WTC11 (cell line): ENCODE results near the gene ADAMTSL5. TPM values are rescaled to one million over a fixed set of nuclear protein-coding genes. Genes with fewer than 3 reads are reported as not detected.
A peak's percentile ranks its signal among the peaks of the same experiment; 100 is the strongest.

ENCODE experiments used
- ATAC-seq: fragments of 200-7000 bp; cut with Tn5 transposase; 2 replicates; pipeline ENCODE4 v1.10.0; 2021; ENCODE audit warnings: mild to moderate bottlenecking, moderate library complexity
- CTCF ChIA-PET: fragments of 300-600 bp; sonication (Branson Sonifier 250); formaldehyde crosslinking; loops from one replicate; lab custom pipeline; 2021; ENCODE audit warnings: antibody characterized with exemption; lab: Charles Lee
- POLR2A ChIA-PET: fragments of 350-600 bp; sonication (Branson Sonifier 250); formaldehyde crosslinking; loops from one replicate; lab custom pipeline; 2021; ENCODE audit warnings: antibody characterized with exemption; lab: Charles Lee
- DNase-seq: peaks from one replicate; pipeline ENCODE4 v3.0.0; 2021; ENCODE audit warnings: low spot score
- H3K27ac Mint-ChIP-seq: 2 replicates; pipeline ENCODE4 v1.8.0; 2021; ENCODE audit warnings: mixed read lengths
- H3K27me3 Mint-ChIP-seq: 2 replicates; pipeline ENCODE4 v1.8.0; 2021; ENCODE audit warnings: low read depth, mild to moderate bottlenecking, moderate library complexity, mixed read lengths
- H3K36me3 Mint-ChIP-seq: 2 replicates; pipeline ENCODE4 v1.8.0; 2021; ENCODE audit warnings: mixed read lengths
- H3K4me1 Mint-ChIP-seq: 2 replicates; pipeline ENCODE4 v1.8.0; 2022; ENCODE audit warnings: mixed read lengths
- H3K4me3 Mint-ChIP-seq: 2 replicates; pipeline ENCODE4 v1.8.0; 2021; ENCODE audit warnings: mild to moderate bottlenecking, moderate library complexity, mixed read lengths
- H3K9me3 Mint-ChIP-seq: 2 replicates; pipeline ENCODE4 v1.8.0; 2021; ENCODE audit warnings: mixed read lengths
- ATF1 ChIP-seq: sonication (generic); formaldehyde crosslinking; IDR thresholded peaks from 2 replicates; pipeline ENCODE4 v1.8.1; 2023; ENCODE audit warnings: mild to moderate bottlenecking, moderate library complexity, missing genetic modification reagents
- CBFB ChIP-seq: sonication (generic); formaldehyde crosslinking; IDR thresholded peaks from 2 replicates; pipeline ENCODE4 v1.8.1; 2022; ENCODE audit warnings: mild to moderate bottlenecking, low read depth, missing genetic modification reagents
- CREM ChIP-seq: sonication (generic); formaldehyde crosslinking; IDR thresholded peaks from 2 replicates; pipeline ENCODE4 v1.8.1; 2022; ENCODE audit warnings: mild to moderate bottlenecking, missing genetic modification reagents, moderate library complexity
- GTF2I ChIP-seq: fragments of 250-450 bp; sonication (Bioruptor Pico); conservative IDR thresholded peaks from 2 replicates; pipeline ENCODE4 v1.4.0; 2021; ENCODE audit warnings: mild to moderate bottlenecking
- JAZF1 ChIP-seq: fragments of 250-450 bp; sonication (Bioruptor Pico); IDR thresholded peaks from 2 replicates; pipeline ENCODE4 v1.9.0; 2021; ENCODE audit warnings: moderate library complexity, mild to moderate bottlenecking, inconsistent platforms
- PRRX2 ChIP-seq: fragments of 250-450 bp; sonication (Bioruptor Pico); IDR thresholded peaks from 2 replicates; pipeline ENCODE4 v1.8.0; 2021; ENCODE audit warnings: mild to moderate bottlenecking
- RORB ChIP-seq: fragments of 250-450 bp; sonication (Bioruptor Pico); IDR thresholded peaks from 2 replicates; pipeline ENCODE4 v1.9.0; 2021; ENCODE audit warnings: mild to moderate bottlenecking
- SMAD3 ChIP-seq: sonication (generic); formaldehyde crosslinking; IDR thresholded peaks from 2 replicates; pipeline ENCODE4 v1.8.0; 2022; ENCODE audit warnings: missing genetic modification reagents, mild to moderate bottlenecking, borderline replicate concordance
- SMAD4 ChIP-seq: sonication (generic); formaldehyde crosslinking; IDR thresholded peaks from 2 replicates; pipeline ENCODE4 v1.8.0; 2022; ENCODE audit warnings: mild to moderate bottlenecking, missing genetic modification reagents
- TEAD1 ChIP-seq: sonication (generic); formaldehyde crosslinking; IDR thresholded peaks from 2 replicates; pipeline ENCODE4 v1.8.0; 2022; ENCODE audit warnings: mild to moderate bottlenecking, missing genetic modification reagents
- TP53 ChIP-seq: sonication (generic); formaldehyde crosslinking; IDR thresholded peaks from 2 replicates; pipeline ENCODE4 v1.8.1; 2023; ENCODE audit warnings: mild to moderate bottlenecking, missing genetic modification reagents
- ZNF121 ChIP-seq: sonication (generic); formaldehyde crosslinking; IDR thresholded peaks from 2 replicates; pipeline ENCODE4 v1.8.0; 2023; ENCODE audit warnings: missing genetic modification reagents
- total RNA-seq: library from RNA; stranded (reverse); gene quantifications from 3 replicates; pipeline ENCODE4 v1.2.3, GENCODE V29; 2021
- TF ChIP-seq, protein P1 (sequence below): fragments of 250-450 bp; sonication (Bioruptor Pico); IDR thresholded peaks from 2 replicates; pipeline ENCODE4 v1.9.0; 2021; ENCODE audit warnings: moderate library complexity, mild to moderate bottlenecking, inconsistent platforms, borderline replicate concordance
- TF ChIP-seq, protein P2 (sequence below): sonication (generic); formaldehyde crosslinking; IDR thresholded peaks from 2 replicates; pipeline ENCODE4 v1.8.0; 2022; ENCODE audit warnings: mild to moderate bottlenecking, missing genetic modification reagents
- TF ChIP-seq, protein P3 (sequence below): sonication (generic); formaldehyde crosslinking; IDR thresholded peaks from 2 replicates; pipeline ENCODE4 v1.8.0; 2023; ENCODE audit warnings: missing genetic modification reagents
- TF ChIP-seq, protein P4 (sequence below): sonication (generic); formaldehyde crosslinking; IDR thresholded peaks from 2 replicates; pipeline ENCODE4 v1.8.1; 2023; ENCODE audit warnings: mild to moderate bottlenecking, missing genetic modification reagents
- TF ChIP-seq, protein P5 (sequence below): fragments of 250-450 bp; sonication (Bioruptor Pico); IDR thresholded peaks from 2 replicates; pipeline ENCODE4 v1.8.0; 2021; ENCODE audit warnings: mild to moderate bottlenecking
- TF ChIP-seq, protein P6 (sequence below): fragments of 250-450 bp; sonication (Bioruptor Pico); IDR thresholded peaks from 2 replicates; pipeline ENCODE4 v2.1.2; 2022; ENCODE audit warnings: mild to moderate bottlenecking, moderate library complexity
- TF ChIP-seq, protein P7 (sequence below): sonication (generic); formaldehyde crosslinking; IDR thresholded peaks from 2 replicates; pipeline ENCODE4 v1.8.1; 2023; ENCODE audit warnings: mild to moderate bottlenecking, moderate library complexity, missing genetic modification reagents
- TF ChIP-seq, protein P8 (sequence below): sonication (generic); formaldehyde crosslinking; IDR thresholded peaks from 2 replicates; pipeline ENCODE4 v1.8.1; 2022; ENCODE audit warnings: low read depth, mild to moderate bottlenecking, moderate library complexity, missing genetic modification reagents, borderline replicate concordance
- TF ChIP-seq, protein P9 (sequence below): sonication (generic); formaldehyde crosslinking; IDR thresholded peaks from 2 replicates; pipeline ENCODE4 v1.8.0; 2022; ENCODE audit warnings: mild to moderate bottlenecking, missing genetic modification reagents
- TF ChIP-seq, protein P10 (sequence below): fragments of 250-450 bp; sonication (Bioruptor Pico); conservative IDR thresholded peaks from 2 replicates; pipeline ENCODE4 v1.9.0; 2021; ENCODE audit warnings: mild to moderate bottlenecking

The ADAMTSL5 gene
- total RNA-seq, 1 experiment from 2014 or later: 1.5 TPM

DNA sequence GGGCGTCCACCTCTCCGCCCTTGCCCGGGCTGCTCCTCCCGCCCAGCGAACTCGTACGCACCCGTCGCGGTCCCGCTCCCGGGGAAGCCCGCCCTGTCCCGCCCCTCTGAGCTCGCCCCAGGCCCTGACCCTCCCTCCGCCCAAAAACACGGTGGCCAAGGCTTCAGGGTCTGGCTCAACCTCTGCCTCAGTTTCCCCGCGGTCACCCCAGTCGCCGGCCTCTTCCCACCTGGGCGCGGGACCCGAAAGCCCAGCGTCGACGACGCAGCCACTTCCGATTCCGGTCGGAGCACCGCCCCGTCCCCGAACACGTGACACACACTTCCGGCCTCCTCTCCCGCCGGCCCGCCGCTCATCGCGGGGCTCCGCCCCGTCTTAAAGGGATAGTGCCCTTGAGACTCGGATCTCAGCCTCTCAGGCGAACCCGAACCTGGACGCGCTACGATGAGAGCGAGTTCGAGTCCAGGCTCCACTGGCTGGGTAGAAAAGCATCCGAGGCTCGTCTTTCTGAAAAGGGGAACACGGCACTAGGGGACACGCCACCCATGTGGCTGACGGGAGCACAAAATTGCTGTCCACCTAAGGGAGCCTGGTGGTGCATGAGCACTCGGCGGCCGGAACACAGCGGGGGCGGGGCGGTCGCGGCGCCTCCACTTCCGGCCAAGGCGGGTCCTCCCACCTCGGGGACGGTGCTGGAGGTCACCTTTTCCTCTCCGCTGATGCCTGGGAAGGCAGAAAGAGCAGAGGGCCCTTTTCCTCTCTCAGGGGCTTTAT, 33.7 kb downstream of the ADAMTSL5 start, which contains the start of gene C19orf25:
TSS of gene C19orf25 (minus strand) at position 282 of the 774 bp plus-strand sequence. CDS start 312 bp downstream, outside the sequence.
- CTCF ChIA-PET: interaction anchor here (0.6 kb wide), 2 partner anchors 34 to 282 kb away, joined by 4 to 6 read pairs; no protein-coding TSS in a partner anchor
- POLR2A ChIA-PET: no interaction called here
- peak; percentile 80 for ATAC-seq
- Mint-ChIP-seq H3K27me3 (no peaks in the 10 kb centered on the region; the same call in 1 of the 2 replicates), H3K9me3 (no peaks in the 10 kb centered on the region), H3K4me3 (peak within 1 kb of the TSS; percentile 94), H3K27ac (peak within 1 kb of the TSS; percentile 98), H3K4me1 (peaks cover 7% of the 10 kb centered on the region; the same call in 1 of the 2 replicates), H3K36me3 (peaks cover 4% of the 10 kb centered on the region)
- DNase-seq: peak; percentile 95
- TF ChIP-seq ZNF121: no peak
- 0 out of 2 replicates have a peak, but pooled peaks have one; percentile 31 for TF ChIP-seq TP53
- TF ChIP-seq, protein P1, sequence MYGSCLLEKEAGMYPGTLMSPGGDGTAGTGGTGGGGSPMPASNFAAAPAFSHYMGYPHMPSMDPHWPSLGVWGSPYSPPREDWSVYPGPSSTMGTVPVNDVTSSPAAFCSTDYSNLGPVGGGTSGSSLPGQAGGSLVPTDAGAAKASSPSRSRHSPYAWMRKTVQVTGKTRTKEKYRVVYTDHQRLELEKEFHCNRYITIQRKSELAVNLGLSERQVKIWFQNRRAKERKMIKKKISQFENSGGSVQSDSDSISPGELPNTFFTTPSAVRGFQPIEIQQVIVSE (CRISPR knock-in tag): no peak
- no peak for TF ChIP-seq RORB (CRISPR knock-in tag)
- no peak for TF ChIP-seq TEAD1 (CRISPR knock-in tag)
- TF ChIP-seq, protein P2, sequence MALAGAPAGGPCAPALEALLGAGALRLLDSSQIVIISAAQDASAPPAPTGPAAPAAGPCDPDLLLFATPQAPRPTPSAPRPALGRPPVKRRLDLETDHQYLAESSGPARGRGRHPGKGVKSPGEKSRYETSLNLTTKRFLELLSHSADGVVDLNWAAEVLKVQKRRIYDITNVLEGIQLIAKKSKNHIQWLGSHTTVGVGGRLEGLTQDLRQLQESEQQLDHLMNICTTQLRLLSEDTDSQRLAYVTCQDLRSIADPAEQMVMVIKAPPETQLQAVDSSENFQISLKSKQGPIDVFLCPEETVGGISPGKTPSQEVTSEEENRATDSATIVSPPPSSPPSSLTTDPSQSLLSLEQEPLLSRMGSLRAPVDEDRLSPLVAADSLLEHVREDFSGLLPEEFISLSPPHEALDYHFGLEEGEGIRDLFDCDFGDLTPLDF (CRISPR knock-in tag): no peak
- TF ChIP-seq, protein P3, sequence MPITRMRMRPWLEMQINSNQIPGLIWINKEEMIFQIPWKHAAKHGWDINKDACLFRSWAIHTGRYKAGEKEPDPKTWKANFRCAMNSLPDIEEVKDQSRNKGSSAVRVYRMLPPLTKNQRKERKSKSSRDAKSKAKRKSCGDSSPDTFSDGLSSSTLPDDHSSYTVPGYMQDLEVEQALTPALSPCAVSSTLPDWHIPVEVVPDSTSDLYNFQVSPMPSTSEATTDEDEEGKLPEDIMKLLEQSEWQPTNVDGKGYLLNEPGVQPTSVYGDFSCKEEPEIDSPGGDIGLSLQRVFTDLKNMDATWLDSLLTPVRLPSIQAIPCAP: no peak
- TF ChIP-seq JAZF1 (CRISPR knock-in tag): no peak
- TF ChIP-seq, protein P4, sequence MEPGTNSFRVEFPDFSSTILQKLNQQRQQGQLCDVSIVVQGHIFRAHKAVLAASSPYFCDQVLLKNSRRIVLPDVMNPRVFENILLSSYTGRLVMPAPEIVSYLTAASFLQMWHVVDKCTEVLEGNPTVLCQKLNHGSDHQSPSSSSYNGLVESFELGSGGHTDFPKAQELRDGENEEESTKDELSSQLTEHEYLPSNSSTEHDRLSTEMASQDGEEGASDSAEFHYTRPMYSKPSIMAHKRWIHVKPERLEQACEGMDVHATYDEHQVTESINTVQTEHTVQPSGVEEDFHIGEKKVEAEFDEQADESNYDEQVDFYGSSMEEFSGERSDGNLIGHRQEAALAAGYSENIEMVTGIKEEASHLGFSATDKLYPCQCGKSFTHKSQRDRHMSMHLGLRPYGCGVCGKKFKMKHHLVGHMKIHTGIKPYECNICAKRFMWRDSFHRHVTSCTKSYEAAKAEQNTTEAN (CRISPR knock-in tag): no peak
- TF ChIP-seq, protein P5, sequence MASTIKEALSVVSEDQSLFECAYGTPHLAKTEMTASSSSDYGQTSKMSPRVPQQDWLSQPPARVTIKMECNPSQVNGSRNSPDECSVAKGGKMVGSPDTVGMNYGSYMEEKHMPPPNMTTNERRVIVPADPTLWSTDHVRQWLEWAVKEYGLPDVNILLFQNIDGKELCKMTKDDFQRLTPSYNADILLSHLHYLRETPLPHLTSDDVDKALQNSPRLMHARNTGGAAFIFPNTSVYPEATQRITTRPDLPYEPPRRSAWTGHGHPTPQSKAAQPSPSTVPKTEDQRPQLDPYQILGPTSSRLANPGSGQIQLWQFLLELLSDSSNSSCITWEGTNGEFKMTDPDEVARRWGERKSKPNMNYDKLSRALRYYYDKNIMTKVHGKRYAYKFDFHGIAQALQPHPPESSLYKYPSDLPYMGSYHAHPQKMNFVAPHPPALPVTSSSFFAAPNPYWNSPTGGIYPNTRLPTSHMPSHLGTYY (CRISPR knock-in tag): no peak
- TF ChIP-seq, protein P6, sequence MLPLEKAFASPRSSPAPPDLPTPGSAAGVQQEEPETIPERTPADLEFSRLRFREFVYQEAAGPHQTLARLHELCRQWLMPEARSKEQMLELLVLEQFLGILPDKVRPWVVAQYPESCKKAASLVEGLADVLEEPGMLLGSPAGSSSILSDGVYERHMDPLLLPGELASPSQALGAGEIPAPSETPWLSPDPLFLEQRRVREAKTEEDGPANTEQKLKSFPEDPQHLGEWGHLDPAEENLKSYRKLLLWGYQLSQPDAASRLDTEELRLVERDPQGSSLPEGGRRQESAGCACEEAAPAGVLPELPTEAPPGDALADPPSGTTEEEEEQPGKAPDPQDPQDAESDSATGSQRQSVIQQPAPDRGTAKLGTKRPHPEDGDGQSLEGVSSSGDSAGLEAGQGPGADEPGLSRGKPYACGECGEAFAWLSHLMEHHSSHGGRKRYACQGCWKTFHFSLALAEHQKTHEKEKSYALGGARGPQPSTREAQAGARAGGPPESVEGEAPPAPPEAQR (CRISPR knock-in tag): no peak
- TF ChIP-seq ATF1 (CRISPR knock-in tag): 0 out of 2 replicates have a peak, but pooled peaks have one; percentile 48
- no peak for TF ChIP-seq SMAD4 (CRISPR knock-in tag)
- TF ChIP-seq, protein P7, sequence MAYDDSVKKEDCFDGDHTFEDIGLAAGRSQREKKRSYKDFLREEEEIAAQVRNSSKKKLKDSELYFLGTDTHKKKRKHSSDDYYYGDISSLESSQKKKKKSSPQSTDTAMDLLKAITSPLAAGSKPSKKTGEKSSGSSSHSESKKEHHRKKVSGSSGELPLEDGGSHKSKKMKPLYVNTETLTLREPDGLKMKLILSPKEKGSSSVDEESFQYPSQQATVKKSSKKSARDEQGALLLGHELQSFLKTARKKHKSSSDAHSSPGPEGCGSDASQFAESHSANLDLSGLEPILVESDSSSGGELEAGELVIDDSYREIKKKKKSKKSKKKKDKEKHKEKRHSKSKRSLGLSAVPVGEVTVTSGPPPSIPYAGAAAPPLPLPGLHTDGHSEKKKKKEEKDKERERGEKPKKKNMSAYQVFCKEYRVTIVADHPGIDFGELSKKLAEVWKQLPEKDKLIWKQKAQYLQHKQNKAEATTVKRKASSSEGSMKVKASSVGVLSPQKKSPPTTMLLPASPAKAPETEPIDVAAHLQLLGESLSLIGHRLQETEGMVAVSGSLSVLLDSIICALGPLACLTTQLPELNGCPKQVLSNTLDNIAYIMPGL (CRISPR knock-in tag): 0 out of 2 replicates have a peak, but pooled peaks have one; percentile 50
- TF ChIP-seq, protein P8, sequence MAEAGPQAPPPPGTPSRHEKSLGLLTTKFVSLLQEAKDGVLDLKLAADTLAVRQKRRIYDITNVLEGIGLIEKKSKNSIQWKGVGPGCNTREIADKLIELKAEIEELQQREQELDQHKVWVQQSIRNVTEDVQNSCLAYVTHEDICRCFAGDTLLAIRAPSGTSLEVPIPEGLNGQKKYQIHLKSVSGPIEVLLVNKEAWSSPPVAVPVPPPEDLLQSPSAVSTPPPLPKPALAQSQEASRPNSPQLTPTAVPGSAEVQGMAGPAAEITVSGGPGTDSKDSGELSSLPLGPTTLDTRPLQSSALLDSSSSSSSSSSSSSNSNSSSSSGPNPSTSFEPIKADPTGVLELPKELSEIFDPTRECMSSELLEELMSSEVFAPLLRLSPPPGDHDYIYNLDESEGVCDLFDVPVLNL: no peak
- no peak for TF ChIP-seq SMAD3
- TF ChIP-seq, protein P9, sequence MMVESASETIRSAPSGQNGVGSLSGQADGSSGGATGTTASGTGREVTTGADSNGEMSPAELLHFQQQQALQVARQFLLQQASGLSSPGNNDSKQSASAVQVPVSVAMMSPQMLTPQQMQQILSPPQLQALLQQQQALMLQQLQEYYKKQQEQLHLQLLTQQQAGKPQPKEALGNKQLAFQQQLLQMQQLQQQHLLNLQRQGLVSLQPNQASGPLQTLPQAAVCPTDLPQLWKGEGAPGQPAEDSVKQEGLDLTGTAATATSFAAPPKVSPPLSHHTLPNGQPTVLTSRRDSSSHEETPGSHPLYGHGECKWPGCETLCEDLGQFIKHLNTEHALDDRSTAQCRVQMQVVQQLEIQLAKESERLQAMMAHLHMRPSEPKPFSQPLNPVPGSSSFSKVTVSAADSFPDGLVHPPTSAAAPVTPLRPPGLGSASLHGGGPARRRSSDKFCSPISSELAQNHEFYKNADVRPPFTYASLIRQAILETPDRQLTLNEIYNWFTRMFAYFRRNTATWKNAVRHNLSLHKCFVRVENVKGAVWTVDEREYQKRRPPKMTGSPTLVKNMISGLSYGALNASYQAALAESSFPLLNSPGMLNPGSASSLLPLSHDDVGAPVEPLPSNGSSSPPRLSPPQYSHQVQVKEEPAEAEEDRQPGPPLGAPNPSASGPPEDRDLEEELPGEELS: no peak
- TF ChIP-seq GTF2I (CRISPR knock-in tag): no peak
- TF ChIP-seq CREM (CRISPR knock-in tag): no peak
- TF ChIP-seq, protein P10, sequence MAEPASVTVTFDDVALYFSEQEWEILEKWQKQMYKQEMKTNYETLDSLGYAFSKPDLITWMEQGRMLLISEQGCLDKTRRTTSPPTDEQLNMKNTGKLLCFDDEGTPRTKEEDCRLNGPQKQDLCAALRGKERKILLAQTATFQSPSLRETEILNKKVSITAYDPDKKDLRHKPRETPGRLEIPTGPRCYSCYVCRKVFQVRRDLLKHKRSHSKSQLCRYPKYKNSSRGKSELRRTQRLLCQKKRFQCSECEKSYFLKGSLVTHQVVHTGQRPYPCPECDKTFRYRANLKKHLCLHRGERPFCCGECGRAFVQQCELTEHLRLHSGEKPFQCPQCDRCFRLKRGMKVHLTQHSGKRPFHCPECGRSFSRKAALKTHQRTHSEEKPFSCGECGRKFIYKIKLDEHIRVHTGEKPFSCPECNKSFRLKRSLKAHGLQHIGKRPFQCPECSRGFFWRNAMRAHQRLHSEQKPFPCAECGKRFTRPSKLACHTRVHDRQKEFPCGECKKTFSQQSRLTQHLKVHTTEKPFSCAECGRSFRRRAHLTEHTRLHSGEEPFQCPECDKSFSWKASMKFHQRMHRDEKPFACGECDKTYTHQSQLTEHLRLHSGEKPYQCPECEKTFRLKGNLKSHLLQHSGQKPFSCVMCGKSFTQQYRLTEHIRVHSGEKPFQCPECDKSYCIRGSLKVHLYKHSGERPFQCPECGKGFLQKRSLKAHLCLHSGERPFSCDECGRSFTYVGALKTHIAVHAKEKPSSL: no peak
- no peak for TF ChIP-seq PRRX2 (CRISPR knock-in tag)
- no peak for TF ChIP-seq CBFB (CRISPR knock-in tag)
